Breast epithelium (tissue), 3 donors: ENCODE data around the gene CASP3.
"Not testable (repeated sequence)": the region's sequence is repeated elsewhere in the genome, so short reads cannot be mapped to it uniquely, and the experiment has no call there.

Experiments
- POLR2AphosphoS5 ChIP-seq, 3 donors: sonication (generic); formaldehyde crosslinking; IDR thresholded peaks; one replicate each; pipeline ENCODE4 v1.6.1; 2017; ENCODE audit warnings: antibody characterized with exemption in 3 of 3
- TF ChIP-seq, protein P1 (sequence below), 3 donors: fragments of 450-650 bp; IDR thresholded peaks; one replicate each; pipeline ENCODE4 v1.5.1; 2016 to 2017; ENCODE audit warnings: antibody characterized with exemption in 3 of 3, mild to moderate bottlenecking in 3 of 3, moderate library complexity in 3 of 3

DNA sequence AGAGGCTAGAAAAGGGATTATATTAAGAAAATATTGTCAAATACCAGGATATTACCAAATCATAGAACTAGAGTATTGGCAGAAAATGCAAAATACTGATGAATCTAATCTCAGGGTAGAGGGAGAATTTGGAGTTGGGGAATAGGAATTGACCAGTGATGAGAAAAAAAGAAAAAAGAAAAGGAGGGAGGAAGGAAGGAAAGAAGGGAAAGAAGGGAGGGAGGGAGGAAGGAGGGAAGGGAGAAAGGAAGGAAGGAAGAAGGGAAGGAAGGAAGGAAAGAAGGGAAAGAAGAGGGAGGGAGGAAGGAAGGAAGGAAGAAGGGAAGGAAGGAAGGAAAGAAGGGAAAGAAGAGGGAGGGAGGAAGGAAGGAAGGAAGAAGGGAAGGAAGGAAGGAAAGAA is 3.4 kb upstream of the CASP3 start:
- TF ChIP-seq, protein P1, sequence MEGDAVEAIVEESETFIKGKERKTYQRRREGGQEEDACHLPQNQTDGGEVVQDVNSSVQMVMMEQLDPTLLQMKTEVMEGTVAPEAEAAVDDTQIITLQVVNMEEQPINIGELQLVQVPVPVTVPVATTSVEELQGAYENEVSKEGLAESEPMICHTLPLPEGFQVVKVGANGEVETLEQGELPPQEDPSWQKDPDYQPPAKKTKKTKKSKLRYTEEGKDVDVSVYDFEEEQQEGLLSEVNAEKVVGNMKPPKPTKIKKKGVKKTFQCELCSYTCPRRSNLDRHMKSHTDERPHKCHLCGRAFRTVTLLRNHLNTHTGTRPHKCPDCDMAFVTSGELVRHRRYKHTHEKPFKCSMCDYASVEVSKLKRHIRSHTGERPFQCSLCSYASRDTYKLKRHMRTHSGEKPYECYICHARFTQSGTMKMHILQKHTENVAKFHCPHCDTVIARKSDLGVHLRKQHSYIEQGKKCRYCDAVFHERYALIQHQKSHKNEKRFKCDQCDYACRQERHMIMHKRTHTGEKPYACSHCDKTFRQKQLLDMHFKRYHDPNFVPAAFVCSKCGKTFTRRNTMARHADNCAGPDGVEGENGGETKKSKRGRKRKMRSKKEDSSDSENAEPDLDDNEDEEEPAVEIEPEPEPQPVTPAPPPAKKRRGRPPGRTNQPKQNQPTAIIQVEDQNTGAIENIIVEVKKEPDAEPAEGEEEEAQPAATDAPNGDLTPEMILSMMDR (IDR thresholded peaks at IDR 0.05): not testable (repeated sequence)
- not testable (repeated sequence) for TF ChIP-seq POLR2AphosphoS5 (IDR thresholded peaks at IDR 0.05)
